ENCODE results near the gene RAD51B.

DNA sequence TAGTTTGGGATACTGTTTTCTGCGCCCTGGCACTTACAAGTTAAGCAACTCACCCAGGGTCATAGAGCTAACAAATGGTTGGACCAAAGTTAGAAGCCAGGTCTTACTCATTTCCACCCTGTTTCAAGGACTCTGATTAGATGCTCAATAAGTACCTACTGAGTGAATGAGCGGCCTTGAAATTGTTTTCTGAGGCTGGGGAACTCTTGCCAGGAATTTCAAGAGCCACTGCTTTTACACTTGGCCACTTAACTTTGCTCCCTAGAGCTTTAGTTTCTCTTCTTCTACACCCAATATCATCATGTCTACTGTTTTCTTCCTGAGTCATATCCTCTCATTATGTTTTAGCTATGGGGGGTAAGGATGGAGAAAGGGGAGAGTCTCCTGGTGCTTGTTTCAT, 541.7 kb downstream of the RAD51B start:
- TF ChIP-seq, protein P1, sequence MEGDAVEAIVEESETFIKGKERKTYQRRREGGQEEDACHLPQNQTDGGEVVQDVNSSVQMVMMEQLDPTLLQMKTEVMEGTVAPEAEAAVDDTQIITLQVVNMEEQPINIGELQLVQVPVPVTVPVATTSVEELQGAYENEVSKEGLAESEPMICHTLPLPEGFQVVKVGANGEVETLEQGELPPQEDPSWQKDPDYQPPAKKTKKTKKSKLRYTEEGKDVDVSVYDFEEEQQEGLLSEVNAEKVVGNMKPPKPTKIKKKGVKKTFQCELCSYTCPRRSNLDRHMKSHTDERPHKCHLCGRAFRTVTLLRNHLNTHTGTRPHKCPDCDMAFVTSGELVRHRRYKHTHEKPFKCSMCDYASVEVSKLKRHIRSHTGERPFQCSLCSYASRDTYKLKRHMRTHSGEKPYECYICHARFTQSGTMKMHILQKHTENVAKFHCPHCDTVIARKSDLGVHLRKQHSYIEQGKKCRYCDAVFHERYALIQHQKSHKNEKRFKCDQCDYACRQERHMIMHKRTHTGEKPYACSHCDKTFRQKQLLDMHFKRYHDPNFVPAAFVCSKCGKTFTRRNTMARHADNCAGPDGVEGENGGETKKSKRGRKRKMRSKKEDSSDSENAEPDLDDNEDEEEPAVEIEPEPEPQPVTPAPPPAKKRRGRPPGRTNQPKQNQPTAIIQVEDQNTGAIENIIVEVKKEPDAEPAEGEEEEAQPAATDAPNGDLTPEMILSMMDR (IDR thresholded peaks at IDR 0.05; ENCODE audit: insufficient read depth, low read length): no peak
- TF ChIP-seq, protein P2, sequence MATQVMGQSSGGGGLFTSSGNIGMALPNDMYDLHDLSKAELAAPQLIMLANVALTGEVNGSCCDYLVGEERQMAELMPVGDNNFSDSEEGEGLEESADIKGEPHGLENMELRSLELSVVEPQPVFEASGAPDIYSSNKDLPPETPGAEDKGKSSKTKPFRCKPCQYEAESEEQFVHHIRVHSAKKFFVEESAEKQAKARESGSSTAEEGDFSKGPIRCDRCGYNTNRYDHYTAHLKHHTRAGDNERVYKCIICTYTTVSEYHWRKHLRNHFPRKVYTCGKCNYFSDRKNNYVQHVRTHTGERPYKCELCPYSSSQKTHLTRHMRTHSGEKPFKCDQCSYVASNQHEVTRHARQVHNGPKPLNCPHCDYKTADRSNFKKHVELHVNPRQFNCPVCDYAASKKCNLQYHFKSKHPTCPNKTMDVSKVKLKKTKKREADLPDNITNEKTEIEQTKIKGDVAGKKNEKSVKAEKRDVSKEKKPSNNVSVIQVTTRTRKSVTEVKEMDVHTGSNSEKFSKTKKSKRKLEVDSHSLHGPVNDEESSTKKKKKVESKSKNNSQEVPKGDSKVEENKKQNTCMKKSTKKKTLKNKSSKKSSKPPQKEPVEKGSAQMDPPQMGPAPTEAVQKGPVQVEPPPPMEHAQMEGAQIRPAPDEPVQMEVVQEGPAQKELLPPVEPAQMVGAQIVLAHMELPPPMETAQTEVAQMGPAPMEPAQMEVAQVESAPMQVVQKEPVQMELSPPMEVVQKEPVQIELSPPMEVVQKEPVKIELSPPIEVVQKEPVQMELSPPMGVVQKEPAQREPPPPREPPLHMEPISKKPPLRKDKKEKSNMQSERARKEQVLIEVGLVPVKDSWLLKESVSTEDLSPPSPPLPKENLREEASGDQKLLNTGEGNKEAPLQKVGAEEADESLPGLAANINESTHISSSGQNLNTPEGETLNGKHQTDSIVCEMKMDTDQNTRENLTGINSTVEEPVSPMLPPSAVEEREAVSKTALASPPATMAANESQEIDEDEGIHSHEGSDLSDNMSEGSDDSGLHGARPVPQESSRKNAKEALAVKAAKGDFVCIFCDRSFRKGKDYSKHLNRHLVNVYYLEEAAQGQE (IDR thresholded peaks at IDR 0.05; ENCODE audit: insufficient replicate concordance, low read depth): no peak
- TF ChIP-seq POLR2AphosphoS5 (IDR thresholded peaks at IDR 0.05; ENCODE audit: low read depth) (no peak), SPI1 (IDR thresholded peaks at IDR 0.05; ENCODE audit: borderline replicate concordance, low read depth) (no peak)

Measured in HL-60 (cell line).